GM12878 (cell line): ENCODE data around the gene FUBP3. TPM values are rescaled to one million over a fixed set of nuclear protein-coding genes. Genes with fewer than 3 reads are reported as not detected.

ENCODE experiments used
- ATAC-seq: fragments of 200-7000 bp; cut with Tn5 transposase; 3 replicates; pipeline ENCODE4 v1.9.1; 2020; ENCODE audit warnings: mild to moderate bottlenecking, moderate library complexity
- BruUV-seq: library from RNA; stranded (reverse); fragments of 400-500 nt; replicated peaks from 2 replicates; lab custom pipeline; 2021; lab: Mats Ljungman, UMichigan
- CTCF ChIA-PET: fragments of 300-600 bp; sonication (Branson Sonifier 250); formaldehyde crosslinking; extraction: SDS; loops from one replicate; lab custom pipeline; 2021; ENCODE audit warnings: inconsistent platforms; lab: Yijun Ruan, JAX
- POLR2A ChIA-PET: fragments of 350-600 bp; formaldehyde crosslinking; extraction: SDS; loops from one replicate; lab custom pipeline; 2021; ENCODE audit warnings: inconsistent platforms; lab: Charles Lee
- RAD21 ChIA-PET: fragments of 300-600 bp; sonication (Branson Sonifier 250); formaldehyde crosslinking; loops from one replicate; lab custom pipeline; 2023; ENCODE audit warnings: antibody characterized with exemption; ENCODE audit not compliant: unreplicated experiment; lab: Charles Lee
- SMC1A ChIA-PET: fragments of 300-600 bp; sonication (Branson Sonifier 250); formaldehyde crosslinking; loops from one replicate; lab custom pipeline; 2023; ENCODE audit not compliant: unreplicated experiment, uncharacterized antibody; lab: Charles Lee
- DNase-seq: peaks from one replicate; pipeline ENCODE4 v3.0.0-alpha.2; 2011; ENCODE audit warnings: low read depth, low spot score
- FAIRE-seq: peaks from 3 replicates; lab custom pipeline; 2011; peaks lifted over from hg19 to GRCh38; lab: Jason Lieb, UNC
- H2AFZ ChIP-seq: 2 replicates; pipeline ENCODE4 v1.6.0; 2011; ENCODE audit warnings: low read depth, low read length, control low read depth; ENCODE audit not compliant: control insufficient read depth
- H3K27ac ChIP-seq: 2 replicates; pipeline ENCODE4 v1.5.1; 2011; ENCODE audit warnings: control low read depth; ENCODE audit not compliant: control insufficient read depth, insufficient read depth
- H3K27me3 ChIP-seq, 2 experiments: replicated peaks in 1 of 2; 2 replicates each; pipeline versions ENCODE4 v1.6.0 to v1.6.1; 2011; ENCODE audit warnings: low read length in 1 of 2; ENCODE audit not compliant: control insufficient read depth in 2 of 2, insufficient read depth in 2 of 2
- H3K36me3 ChIP-seq, 2 experiments: 2 replicates each; pipeline ENCODE4 v1.5.1; 2011; ENCODE audit warnings: low read length in 1 of 2; ENCODE audit not compliant: control insufficient read depth in 2 of 2, insufficient read depth in 2 of 2
- H3K4me1 ChIP-seq: 2 replicates; pipeline ENCODE4 v1.6.1; 2011; ENCODE audit warnings: mild to moderate bottlenecking, low read length, moderate library complexity, mixed read lengths; ENCODE audit not compliant: control insufficient read depth, insufficient read depth
- H3K4me2 ChIP-seq: 2 replicates; pipeline ENCODE4 v1.6.0; 2011; ENCODE audit warnings: control low read depth; ENCODE audit not compliant: control insufficient read depth, insufficient read depth
- H3K4me3 ChIP-seq: fragments of 200-600 bp; sonication (generic); 2 replicates; pipeline ENCODE4 v1.5.1; 2016
- H3K79me2 ChIP-seq: 2 replicates; pipeline ENCODE4 v1.6.0; 2011; ENCODE audit warnings: low read length; ENCODE audit not compliant: control insufficient read depth, insufficient read depth
- H3K9ac ChIP-seq: 2 replicates; pipeline ENCODE4 v1.8.0; 2011; ENCODE audit warnings: low read length, control low read depth, mixed read lengths; ENCODE audit not compliant: control insufficient read depth, insufficient read depth
- H3K9me3 ChIP-seq: replicated peaks from 3 replicates; pipeline ENCODE4 v1.5.1; 2011; ENCODE audit warnings: mild to moderate bottlenecking, low read length; ENCODE audit not compliant: control insufficient read depth, insufficient read depth
- H4K20me1 ChIP-seq: 2 replicates; pipeline ENCODE4 v1.6.0; 2011; ENCODE audit not compliant: control insufficient read depth, insufficient read depth
- ATF7 ChIP-seq: fragments of 450-650 bp; IDR thresholded peaks from 2 replicates; pipeline ENCODE4 v1.6.1; 2016; ENCODE audit warnings: low read depth, mild to moderate bottlenecking
- CBX3 ChIP-seq: fragments of 200-600 bp; sonication (generic); IDR thresholded peaks from 2 replicates; pipeline ENCODE4 v1.6.1; 2016; ENCODE audit warnings: low read depth, borderline replicate concordance
- CBX5 ChIP-seq: sonication (generic); IDR thresholded peaks from 2 replicates; pipeline ENCODE4 v1.6.1; 2016; ENCODE audit warnings: low read depth, moderate library complexity, mild to moderate bottlenecking, inconsistent platforms
- CEBPB ChIP-seq, 2 experiments: fragments of 150-350 bp in 1 of 2; IDR thresholded peaks; 2 replicates each; pipeline ENCODE4 v1.6.1; 2012 to 2014; ENCODE audit warnings: low read depth in 2 of 2, low read length in 2 of 2, borderline replicate concordance in 1 of 2, inconsistent platforms in 1 of 2
- CREB1 ChIP-seq: IDR thresholded peaks from 2 replicates; pipeline ENCODE4 v1.6.1; 2012; ENCODE audit warnings: low read depth, mild to moderate bottlenecking, inconsistent platforms
- EP300 ChIP-seq, 2 experiments: fragments of 150-350 bp in 1 of 2; IDR thresholded peaks; 2 replicates each; pipeline ENCODE4 v1.6.1; 2011 to 2012; ENCODE audit warnings: low read depth in 2 of 2, low read length in 2 of 2, borderline replicate concordance in 1 of 2, improper control_type of control experiment in 1 of 2, inconsistent platforms in 1 of 2; ENCODE audit not compliant: control insufficient read depth in 1 of 2
- FOXK2 ChIP-seq: fragments of 450-650 bp; IDR thresholded peaks from 2 replicates; pipeline ENCODE4 v1.6.1; 2017; ENCODE audit warnings: mild to moderate bottlenecking, moderate library complexity
- FOXM1 ChIP-seq: IDR thresholded peaks from 2 replicates; pipeline ENCODE4 v1.6.1; 2012; ENCODE audit warnings: low read depth, mild to moderate bottlenecking, inconsistent platforms, low read length, moderate library complexity
- GATAD2B ChIP-seq: fragments of 450-650 bp; conservative IDR thresholded peaks from 2 replicates; pipeline ENCODE4 v1.6.1; 2017; ENCODE audit warnings: low read depth, mild to moderate bottlenecking, moderate library complexity
- HDAC2 ChIP-seq: fragments of 200-600 bp; sonication (generic); IDR thresholded peaks from 2 replicates; pipeline ENCODE4 v1.6.1; 2017
- NBN ChIP-seq: fragments of 450-650 bp; IDR thresholded peaks from 2 replicates; pipeline ENCODE4 v1.6.1; 2016
- POLR2A ChIP-seq: IDR thresholded peaks from 2 replicates; pipeline ENCODE4 v1.6.1; 2011; ENCODE audit warnings: low read depth, mild to moderate bottlenecking, low read length
- RAD21 ChIP-seq: IDR thresholded peaks from 2 replicates; pipeline ENCODE4 v1.6.1; 2011; ENCODE audit warnings: mild to moderate bottlenecking, low read depth, low read length, moderate library complexity; ENCODE audit not compliant: insufficient read depth
- RAD51 ChIP-seq: fragments of 450-650 bp; IDR thresholded peaks from 2 replicates; pipeline ENCODE4 v1.6.1; 2016; ENCODE audit warnings: moderate library complexity, mild to moderate bottlenecking, inconsistent platforms
- SIX5 ChIP-seq: IDR thresholded peaks from 2 replicates; pipeline ENCODE4 v1.6.1; 2011; ENCODE audit warnings: mild to moderate bottlenecking, low read depth, low read length, moderate library complexity; ENCODE audit not compliant: severe bottlenecking
- ZNF207 ChIP-seq: fragments of 450-650 bp; IDR thresholded peaks from 2 replicates; pipeline ENCODE4 v1.6.1; 2014; ENCODE audit warnings: antibody characterized with exemption, mild to moderate bottlenecking, borderline replicate concordance
- ZNF384 ChIP-seq: IDR thresholded peaks from 2 replicates; pipeline ENCODE4 v1.6.1; 2012; ENCODE audit warnings: low read depth, mild to moderate bottlenecking, low read length, improper control_type of control experiment, borderline replicate concordance
- WGBS: methylation state at CpG from one replicate; pipeline ENCODE4 v1.1.6; 2016; ENCODE audit warnings: low lambda C conversion rate; ENCODE audit not compliant: insufficient replicate concordance, insufficient coverage; ENCODE audit errors: missing lambda C conversion rate; 5-methylcytosine and 5-hydroxymethylcytosine counted together
- in situ Hi-C: fragments of 300-500 bp; cut with MboI; formaldehyde crosslinking; loops from 9 replicates; pipeline ENCODE4 v1.14.3; 2018; ENCODE audit warnings: mixed read lengths
- intact Hi-C: fragments of 100-400 bp; cut with micrococcal nuclease; formaldehyde crosslinking; loops from one replicate; pipeline ENCODE4 v1.14.2; 2022; ENCODE audit not compliant: unreplicated experiment
- polyA plus RNA-seq, 11 experiments: library from polyadenylated mRNA; depleted of rRNA in 4 of 11; unstranded in 6 of 11; stranded (reverse) in 5 of 11; fragments of >200 nt; fragmentation: Nextera tagmentation in 4 of 11; fragmentation: Illumina TruSeq in 1 of 11; extraction: Ambion mirVana in 4 of 11; extraction: Trizol in 1 of 11; gene quantifications; 1 replicate in 1 of 11; 2 replicates in 10 of 11; pipeline versions ENCODE4 v1.2.1 to v1.2.3, GENCODE V29; 2011 to 2016; ENCODE audit warnings: inconsistent platforms in 2 of 11, missing spikeins in 2 of 11, low read depth in 1 of 11
- total RNA-seq, 4 experiments: library from RNA; depleted of rRNA in 3 of 4; stranded (reverse); fragments of >200 nt in 3 of 4; fragmentation: Illumina TruSeq in 1 of 4; extraction: Trizol in 1 of 4; gene quantifications; 2 replicates each; pipeline versions ENCODE4 v1.2.1 to v1.2.3, GENCODE V29; 2013 to 2021
- TF ChIP-seq, protein P1 (sequence below): IDR thresholded peaks from 2 replicates; pipeline ENCODE4 v1.6.1; 2012; ENCODE audit warnings: low read depth, low read length, improper control_type of control experiment
- TF ChIP-seq, protein P2 (sequence below): fragments of 450-650 bp; formaldehyde crosslinking; IDR thresholded peaks from 2 replicates; pipeline ENCODE4 v1.4.0; 2022; ENCODE audit warnings: mild to moderate bottlenecking, moderate library complexity

The FUBP3 gene
- total and polyA plus RNA-seq, 10 of the 15 experiments (the other 5 are each of a cell fraction or from before 2014, with no cell fraction given): 2.4 to 49.4 (median 37.2) TPM

DNA sequence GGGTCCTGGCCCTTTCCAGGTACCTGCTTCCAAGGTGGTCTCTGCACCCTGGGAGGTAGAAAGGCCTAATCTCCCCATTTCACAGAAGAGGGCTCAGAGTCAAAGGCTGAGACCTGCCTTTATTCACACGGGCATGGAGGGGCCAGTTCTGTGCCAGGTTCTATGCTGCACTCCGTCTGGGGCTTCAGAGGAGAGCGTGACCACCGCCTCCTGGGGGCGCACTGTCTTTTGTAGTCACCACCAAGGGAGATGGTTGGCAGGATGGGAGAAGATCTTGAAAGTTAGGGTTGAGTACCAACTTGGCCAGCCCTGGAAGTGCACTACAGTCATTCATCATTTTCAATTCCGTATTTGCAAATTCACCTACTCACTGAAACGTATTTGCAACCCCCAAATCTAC lies 61.3 kb downstream of the FUBP3 start:
- no peaks in the 10 kb centered on the region for H4K20me1 ChIP-seq
- intact Hi-C loops: no loop called here
- in situ Hi-C loops: no loop called here
- DNase-seq (no peak), FAIRE-seq (no peak), ATAC-seq (no peak)
- no peak overlapping the region for H3K4me3 ChIP-seq
- no peak overlapping the region for H2AFZ ChIP-seq
- SMC1A ChIA-PET: interaction anchor here (0.7 kb wide), 1 partner anchor 1675 kb away, joined by 3 read pairs; no protein-coding TSS in a partner anchor
- H3K27ac ChIP-seq: no peak overlapping the region
- no peaks in the 10 kb centered on the region for H3K27me3 ChIP-seq
- H3K9me3 ChIP-seq: no peaks in the 10 kb centered on the region
- 48% methylated on average over 7 of the region's 7 CpGs for WGBS
- H3K4me2 ChIP-seq: no peak overlapping the region
- H3K4me1 ChIP-seq: no peaks in the 10 kb centered on the region
- CTCF ChIA-PET: no interaction called here
- no peak overlapping the region for H3K9ac ChIP-seq
- BruUV-seq: no TSS peak
- RAD21 ChIA-PET: no interaction called here
- TF ChIP-seq FOXM1: no peak
- no peak for TF ChIP-seq CEBPB (IDR thresholded peaks at IDR 0.05; ENCODE audit: borderline replicate concordance in 1 of 2, low read depth in 2 of 2, low read length in 2 of 2)
- TF ChIP-seq RAD21: no peak
- no peak for TF ChIP-seq FOXK2
- no peak for TF ChIP-seq SIX5
- no peak for TF ChIP-seq CBX5
- no peak for TF ChIP-seq GATAD2B
- no peak for TF ChIP-seq ATF7
- TF ChIP-seq ZNF384: no peak
- TF ChIP-seq EP300 (IDR thresholded peaks at IDR 0.05; ENCODE audit: borderline replicate concordance in 1 of 2, control insufficient read depth in 1 of 2, low read depth in 2 of 2, low read length in 2 of 2): no peak
- TF ChIP-seq HDAC2: no peak
- no peak for TF ChIP-seq POLR2A
- no peak for TF ChIP-seq RAD51
- TF ChIP-seq, protein P1, sequence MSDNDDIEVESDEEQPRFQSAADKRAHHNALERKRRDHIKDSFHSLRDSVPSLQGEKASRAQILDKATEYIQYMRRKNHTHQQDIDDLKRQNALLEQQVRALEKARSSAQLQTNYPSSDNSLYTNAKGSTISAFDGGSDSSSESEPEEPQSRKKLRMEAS: no peak
- TF ChIP-seq CREB1: no peak
- TF ChIP-seq, protein P2, sequence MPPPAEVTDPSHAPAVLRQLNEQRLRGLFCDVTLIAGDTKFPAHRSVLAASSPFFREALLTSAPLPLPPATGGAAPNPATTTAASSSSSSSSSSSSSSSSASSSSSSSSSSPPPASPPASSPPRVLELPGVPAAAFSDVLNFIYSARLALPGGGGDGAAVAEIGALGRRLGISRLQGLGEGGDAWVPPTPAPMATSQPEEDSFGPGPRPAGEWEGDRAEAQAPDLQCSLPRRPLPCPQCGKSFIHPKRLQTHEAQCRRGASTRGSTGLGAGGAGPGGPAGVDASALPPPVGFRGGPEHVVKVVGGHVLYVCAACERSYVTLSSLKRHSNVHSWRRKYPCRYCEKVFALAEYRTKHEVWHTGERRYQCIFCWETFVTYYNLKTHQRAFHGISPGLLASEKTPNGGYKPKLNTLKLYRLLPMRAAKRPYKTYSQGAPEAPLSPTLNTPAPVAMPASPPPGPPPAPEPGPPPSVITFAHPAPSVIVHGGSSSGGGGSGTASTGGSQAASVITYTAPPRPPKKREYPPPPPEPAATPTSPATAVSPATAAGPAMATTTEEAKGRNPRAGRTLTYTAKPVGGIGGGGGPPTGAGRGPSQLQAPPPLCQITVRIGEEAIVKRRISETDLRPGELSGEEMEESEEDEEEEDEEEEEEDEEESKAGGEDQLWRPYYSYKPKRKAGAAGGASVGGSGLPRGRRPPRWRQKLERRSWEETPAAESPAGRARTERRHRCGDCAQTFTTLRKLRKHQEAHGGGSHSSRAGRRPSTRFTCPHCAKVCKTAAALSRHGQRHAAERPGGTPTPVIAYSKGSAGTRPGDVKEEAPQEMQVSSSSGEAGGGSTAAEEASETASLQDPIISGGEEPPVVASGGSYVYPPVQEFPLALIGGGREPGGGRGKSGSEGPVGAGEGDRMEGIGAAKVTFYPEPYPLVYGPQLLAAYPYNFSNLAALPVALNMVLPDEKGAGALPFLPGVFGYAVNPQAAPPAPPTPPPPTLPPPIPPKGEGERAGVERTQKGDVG (CRISPR knock-in tag): no peak
- TF ChIP-seq ZNF207: no peak
- no peak for TF ChIP-seq CBX3
- no peak for TF ChIP-seq NBN
- H3K36me3 ChIP-seq: peaks cover 0 to 12% of the 10 kb centered on the region in 2 experiments; a peak in 3 of 4 replicates
- H3K79me2 ChIP-seq: no peaks in the 10 kb centered on the region
- POLR2A ChIA-PET: no interaction called here
